K562 (cell line): ENCODE data around the gene OGDH. TPM values are rescaled to one million over a fixed set of nuclear protein-coding genes. Genes with fewer than 3 reads are reported as not detected.

Source experiments
- BRD4 ChIP-seq: fragments of 200-600 bp; sonication (generic); IDR thresholded peaks from 2 replicates; pipeline ENCODE4 v1.6.1; 2017; ENCODE audit warnings: inconsistent platforms
- CBX2 ChIP-seq: fragments of 200-600 bp; sonication (generic); IDR thresholded peaks from one replicate; pipeline ENCODE4 v1.6.1; 2012; ENCODE audit warnings: mild to moderate bottlenecking, low read length, inconsistent platforms; ENCODE audit not compliant: insufficient read depth, poor library complexity, severe bottlenecking
- GABPB1 ChIP-seq: sonication (generic); formaldehyde crosslinking; IDR thresholded peaks from 2 replicates; pipeline ENCODE4 v1.8.0; 2022; ENCODE audit warnings: mild to moderate bottlenecking, missing genetic modification reagents
- HSF4 ChIP-seq: fragments of 250-450 bp; sonication (Bioruptor Pico); IDR thresholded peaks from 2 replicates; pipeline ENCODE4 v2.1.2; 2022; ENCODE audit warnings: mild to moderate bottlenecking, moderate library complexity, borderline replicate concordance
- KLF1 ChIP-seq: fragments of 450-650 bp; IDR thresholded peaks from 2 replicates; pipeline ENCODE4 v1.6.1; 2016; ENCODE audit warnings: missing genetic modification characterization, missing compliant biosample characterization
- KLF16 ChIP-seq: IDR thresholded peaks from 2 replicates; pipeline ENCODE4 v1.6.1; 2016; ENCODE audit warnings: antibody characterized with exemption
- PREB ChIP-seq: sonication (generic); formaldehyde crosslinking; IDR thresholded peaks from 2 replicates; pipeline ENCODE4 v1.8.1; 2023; ENCODE audit warnings: mild to moderate bottlenecking, missing genetic modification reagents
- RBM17 ChIP-seq: fragments of 200-400 bp; formaldehyde crosslinking; IDR thresholded peaks from 2 replicates; pipeline ENCODE4 v1.6.1; 2017; ENCODE audit warnings: low read depth, mild to moderate bottlenecking, low read length, borderline replicate concordance
- RCOR1 ChIP-seq, 2 experiments: IDR thresholded peaks; 2 replicates each; pipeline ENCODE4 v1.6.1; 2012; ENCODE audit warnings: low read depth in 2 of 2, low read length in 2 of 2, borderline replicate concordance in 1 of 2, improper control_type of control experiment in 1 of 2
- TCF3 ChIP-seq: sonication (generic); formaldehyde crosslinking; IDR thresholded peaks from 2 replicates; pipeline ENCODE4 v1.4.0; 2020; ENCODE audit warnings: mild to moderate bottlenecking, missing genetic modification reagents
- ZNF436 ChIP-seq: fragments of 250-450, 450-650 bp; sonication (Bioruptor Pico); formaldehyde crosslinking; IDR thresholded peaks from 2 replicates; pipeline ENCODE4 v1.7.0; 2020; ENCODE audit warnings: mild to moderate bottlenecking
- ZNF449 ChIP-seq: fragments of 250-450 bp; sonication (Bioruptor Pico); IDR thresholded peaks from 2 replicates; pipeline ENCODE4 v1.8.0; 2022; ENCODE audit warnings: moderate library complexity, mild to moderate bottlenecking, inconsistent platforms
- ZNF639 ChIP-seq, 2 experiments: fragments of 200-800 bp in 1 of 2; sonication (Bioruptor generic) in 1 of 2; sonication (generic) in 1 of 2; formaldehyde crosslinking in 1 of 2; IDR thresholded peaks in 1 of 2; conservative IDR thresholded peaks in 1 of 2; 2 replicates each; pipeline versions ENCODE4 v1.5.0 to v1.6.1; 2016 to 2020; ENCODE audit warnings: missing compliant biosample characterization in 1 of 2, missing genetic modification characterization in 1 of 2, missing genetic modification reagents in 1 of 2
- polyA plus RNA-seq, 8 experiments: library from polyadenylated mRNA; depleted of rRNA in 4 of 8; stranded (reverse) in 5 of 8; unstranded in 3 of 8; fragments of >200 nt; fragmentation: Nextera tagmentation in 2 of 8; fragmentation: Illumina TruSeq in 1 of 8; extraction: Ambion mirVana in 2 of 8; extraction: Trizol in 1 of 8; gene quantifications; 2 replicates each; pipeline versions ENCODE4 v1.2.1 to v1.2.3, GENCODE V29; 2011 to 2014; ENCODE audit warnings: inconsistent platforms in 1 of 8, missing spikeins in 1 of 8
- total RNA-seq, 7 experiments: library from RNA; depleted of rRNA in 6 of 7; stranded (reverse); fragments of >200 nt in 6 of 7; fragmentation: Illumina TruSeq in 2 of 7; extraction: Trizol in 2 of 7; gene quantifications; 2 replicates each; pipeline versions ENCODE4 v1.2.1 to v1.2.3, GENCODE V29; 2011 to 2021; ENCODE audit warnings: low replicate concordance in 1 of 7
- TF ChIP-seq, protein P1 (sequence below): sonication (generic); formaldehyde crosslinking; IDR thresholded peaks from 2 replicates; pipeline ENCODE4 v1.8.1; 2022; ENCODE audit warnings: missing genetic modification reagents
- TF ChIP-seq, protein P2 (sequence below): fragments of 250-450 bp; sonication (Bioruptor Pico); IDR thresholded peaks from 2 replicates; pipeline ENCODE4 v1.4.0; 2020; ENCODE audit warnings: mild to moderate bottlenecking
- TF ChIP-seq, protein P3 (sequence below): fragments of 450-650 bp; IDR thresholded peaks from 2 replicates; pipeline ENCODE4 v1.6.1; 2016; ENCODE audit warnings: missing biosample characterization, missing genetic modification characterization
- TF ChIP-seq, protein P4 (sequence below): fragments of 450-650 bp; IDR thresholded peaks from 2 replicates; pipeline ENCODE4 v1.6.1; 2017; ENCODE audit warnings: mild to moderate bottlenecking, moderate library complexity

The OGDH gene
- total and polyA plus RNA-seq, 9 of the 15 experiments (the other 6 are each of a cell fraction or from before 2014, with no cell fraction given), result 3.1 to 80.3 (median 23.5) TPM

DNA sequence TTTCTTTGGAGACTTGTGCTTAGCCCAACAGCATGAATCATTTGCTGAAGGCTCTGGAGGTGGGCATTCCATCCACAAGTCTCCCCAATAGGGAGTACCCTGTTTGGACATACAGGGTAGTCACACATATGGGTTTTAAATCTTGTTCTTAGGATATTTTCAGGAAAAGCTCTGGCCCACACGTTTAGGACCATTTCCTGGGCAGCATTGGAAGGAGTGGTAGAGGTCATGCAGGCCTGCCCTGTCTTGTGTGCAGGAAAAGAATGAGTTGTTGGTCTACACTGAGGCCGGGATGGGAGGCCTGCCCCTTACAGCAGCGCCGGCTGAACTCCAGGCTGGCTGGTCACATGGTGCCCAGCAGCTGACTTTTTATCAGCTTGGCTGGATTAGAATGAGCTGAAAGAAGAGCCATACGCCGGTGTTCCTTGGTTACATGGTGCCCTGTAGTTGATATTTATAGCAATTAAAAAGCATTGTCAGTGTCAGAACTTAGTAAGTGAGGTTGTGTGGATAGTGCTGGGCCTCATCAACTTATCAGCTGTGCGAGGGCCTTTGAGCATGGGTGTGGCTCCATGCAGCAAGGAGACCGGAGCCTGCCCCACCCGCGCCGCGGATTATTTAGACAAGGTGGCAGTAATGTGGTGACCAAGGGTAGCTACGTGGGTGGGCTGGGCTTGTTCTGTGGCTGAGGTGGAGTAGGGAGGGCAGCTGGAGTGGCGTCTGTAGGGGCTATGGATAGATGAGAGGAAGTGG is 28.6 kb downstream of the OGDH start (continued):
- peak in 1 of 2 experiments; percentile 19; a peak in 1 of 4 replicates for TF ChIP-seq RCOR1 (IDR thresholded peaks at IDR 0.05; ENCODE audit: borderline replicate concordance in 1 of 2, low read depth in 2 of 2, low read length in 2 of 2)
- TF ChIP-seq, protein P1, sequence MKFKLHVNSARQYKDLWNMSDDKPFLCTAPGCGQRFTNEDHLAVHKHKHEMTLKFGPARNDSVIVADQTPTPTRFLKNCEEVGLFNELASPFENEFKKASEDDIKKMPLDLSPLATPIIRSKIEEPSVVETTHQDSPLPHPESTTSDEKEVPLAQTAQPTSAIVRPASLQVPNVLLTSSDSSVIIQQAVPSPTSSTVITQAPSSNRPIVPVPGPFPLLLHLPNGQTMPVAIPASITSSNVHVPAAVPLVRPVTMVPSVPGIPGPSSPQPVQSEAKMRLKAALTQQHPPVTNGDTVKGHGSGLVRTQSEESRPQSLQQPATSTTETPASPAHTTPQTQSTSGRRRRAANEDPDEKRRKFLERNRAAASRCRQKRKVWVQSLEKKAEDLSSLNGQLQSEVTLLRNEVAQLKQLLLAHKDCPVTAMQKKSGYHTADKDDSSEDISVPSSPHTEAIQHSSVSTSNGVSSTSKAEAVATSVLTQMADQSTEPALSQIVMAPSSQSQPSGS (CRISPR knock-in tag), result no peak
- TF ChIP-seq ZNF639 (CRISPR knock-in tag; conservative IDR thresholded peaks at IDR 0.05 in 1 of 2, IDR thresholded peaks at IDR 0.05 in 1 of 2), result no peak
- TF ChIP-seq GABPB1 (CRISPR knock-in tag), result no peak
- TF ChIP-seq, protein P2, sequence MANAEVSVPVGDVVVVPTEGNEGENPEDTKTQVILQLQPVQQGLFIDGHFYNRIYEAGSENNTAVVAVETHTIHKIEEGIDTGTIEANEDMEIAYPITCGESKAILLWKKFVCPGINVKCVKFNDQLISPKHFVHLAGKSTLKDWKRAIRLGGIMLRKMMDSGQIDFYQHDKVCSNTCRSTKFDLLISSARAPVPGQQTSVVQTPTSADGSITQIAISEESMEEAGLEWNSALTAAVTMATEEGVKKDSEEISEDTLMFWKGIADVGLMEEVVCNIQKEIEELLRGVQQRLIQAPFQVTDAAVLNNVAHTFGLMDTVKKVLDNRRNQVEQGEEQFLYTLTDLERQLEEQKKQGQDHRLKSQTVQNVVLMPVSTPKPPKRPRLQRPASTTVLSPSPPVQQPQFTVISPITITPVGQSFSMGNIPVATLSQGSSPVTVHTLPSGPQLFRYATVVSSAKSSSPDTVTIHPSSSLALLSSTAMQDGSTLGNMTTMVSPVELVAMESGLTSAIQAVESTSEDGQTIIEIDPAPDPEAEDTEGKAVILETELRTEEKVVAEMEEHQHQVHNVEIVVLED (CRISPR knock-in tag), result no peak
- no peak for TF ChIP-seq PREB (CRISPR knock-in tag)
- TF ChIP-seq, protein P3, sequence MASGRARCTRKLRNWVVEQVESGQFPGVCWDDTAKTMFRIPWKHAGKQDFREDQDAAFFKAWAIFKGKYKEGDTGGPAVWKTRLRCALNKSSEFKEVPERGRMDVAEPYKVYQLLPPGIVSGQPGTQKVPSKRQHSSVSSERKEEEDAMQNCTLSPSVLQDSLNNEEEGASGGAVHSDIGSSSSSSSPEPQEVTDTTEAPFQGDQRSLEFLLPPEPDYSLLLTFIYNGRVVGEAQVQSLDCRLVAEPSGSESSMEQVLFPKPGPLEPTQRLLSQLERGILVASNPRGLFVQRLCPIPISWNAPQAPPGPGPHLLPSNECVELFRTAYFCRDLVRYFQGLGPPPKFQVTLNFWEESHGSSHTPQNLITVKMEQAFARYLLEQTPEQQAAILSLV, result no peak
- TF ChIP-seq, protein P4, sequence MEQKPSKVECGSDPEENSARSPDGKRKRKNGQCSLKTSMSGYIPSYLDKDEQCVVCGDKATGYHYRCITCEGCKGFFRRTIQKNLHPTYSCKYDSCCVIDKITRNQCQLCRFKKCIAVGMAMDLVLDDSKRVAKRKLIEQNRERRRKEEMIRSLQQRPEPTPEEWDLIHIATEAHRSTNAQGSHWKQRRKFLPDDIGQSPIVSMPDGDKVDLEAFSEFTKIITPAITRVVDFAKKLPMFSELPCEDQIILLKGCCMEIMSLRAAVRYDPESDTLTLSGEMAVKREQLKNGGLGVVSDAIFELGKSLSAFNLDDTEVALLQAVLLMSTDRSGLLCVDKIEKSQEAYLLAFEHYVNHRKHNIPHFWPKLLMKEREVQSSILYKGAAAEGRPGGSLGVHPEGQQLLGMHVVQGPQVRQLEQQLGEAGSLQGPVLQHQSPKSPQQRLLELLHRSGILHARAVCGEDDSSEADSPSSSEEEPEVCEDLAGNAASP, result no peak
- no peak for TF ChIP-seq CBX2
- no peak for TF ChIP-seq RBM17
- no peak for TF ChIP-seq ZNF436 (CRISPR knock-in tag)
- TF ChIP-seq ZNF449 (CRISPR knock-in tag), result no peak
- no peak for TF ChIP-seq BRD4
- TF ChIP-seq KLF16, result no peak
- peak; percentile 48; the same call in 1 of the 2 replicates for TF ChIP-seq KLF1
- 0 out of 2 replicates have a peak, but pooled peaks have one; percentile 21 for TF ChIP-seq TCF3 (CRISPR knock-in tag)
- no peak for TF ChIP-seq HSF4 (CRISPR knock-in tag)
